Coronary artery (tissue), 2 donors: ENCODE results near the gene ETNK2.

Experiments
- DNase-seq: peaks from one replicate; pipeline ENCODE4 v3.0.0-alpha.2; 2017; ENCODE audit warnings: low spot score
- H3K27ac ChIP-seq, 2 donors: fragments of 200-600 bp; sonication (generic); one replicate each; pipeline ENCODE4 v1.5.1; 2016 to 2019
- H3K4me3 ChIP-seq: fragments of 200-600 bp; sonication (generic); 2 replicates; pipeline ENCODE4 v1.5.1; 2016; ENCODE audit warnings: mild to moderate bottlenecking, moderate library complexity
- CTCF ChIP-seq: fragments of 200-600 bp; sonication (generic); IDR thresholded peaks from one replicate; pipeline ENCODE4 v1.5.1; 2019; ENCODE audit warnings: antibody characterized with exemption

ETNK2 gene

GRCh38 chr1:204087181-204087892 is 64.5 kb downstream of the ETNK2 start:
- peak overlapping the region; percentile 47 to 83 for H3K27ac ChIP-seq
- H3K4me3 ChIP-seq: peak overlapping the region; percentile 50
- no peak for DNase-seq
- TF ChIP-seq CTCF: no peak

- Histone ChIP-seq H3K27ac (peak overlapping the region in 1 of 2 donors; percentile 83), H3K4me3 (no peak overlapping the region)
- no peak for TF ChIP-seq CTCF
- DNase-seq: no peak
Observed at GRCh38 chr1:204085876-204086275, 66.0 kb downstream of the ETNK2 start.

GRCh38 chr1:204084247-204084772 is 67.5 kb downstream of the ETNK2 start:
- TF ChIP-seq CTCF: no peak
- DNase-seq: no peak
- peak overlapping the region; percentile 80 to 91 for H3K27ac ChIP-seq

GRCh38 chr1:204083491-204083890 is 68.4 kb downstream of the ETNK2 start:
- DNase-seq: no peak
- Histone ChIP-seq H3K27ac (peak overlapping the region; percentile 80 to 91), H3K4me3 (no peak overlapping the region)
- TF ChIP-seq CTCF: no peak

More at GRCh38 chr1:204084247-204084772, 67.5 kb downstream of the ETNK2 start:
- no peak overlapping the region for H3K4me3 ChIP-seq

- no peak for DNase-seq
- no peak for TF ChIP-seq CTCF
- peak overlapping the region; percentile 16 for H3K4me3 ChIP-seq
- peak overlapping the region; percentile 80 to 91 for H3K27ac ChIP-seq
Observed at GRCh38 chr1:204081791-204082513, 69.9 kb downstream of the ETNK2 start.

GRCh38 chr1:204081164-204081790 is 70.6 kb downstream of the ETNK2 start:
- no peak for TF ChIP-seq CTCF
- peak overlapping the region; percentile 16 for H3K4me3 ChIP-seq
- peak overlapping the region; percentile 80 to 91 for H3K27ac ChIP-seq
- DNase-seq: no peak
